IPS DF 4.7 (cell line): ENCODE measurements around the gene DNAJC11.
"Not testable (repeated sequence)": the region's sequence is repeated elsewhere in the genome, so short reads cannot be mapped to it uniquely, and the experiment has no call there.

Source experiments
- DNase-seq: peaks from one replicate; pipeline ENCODE4 v3.0.0-alpha.2; 2013; ENCODE audit warnings: low spot score; ENCODE audit errors: extremely low read depth

The DNAJC11 gene

DNA sequence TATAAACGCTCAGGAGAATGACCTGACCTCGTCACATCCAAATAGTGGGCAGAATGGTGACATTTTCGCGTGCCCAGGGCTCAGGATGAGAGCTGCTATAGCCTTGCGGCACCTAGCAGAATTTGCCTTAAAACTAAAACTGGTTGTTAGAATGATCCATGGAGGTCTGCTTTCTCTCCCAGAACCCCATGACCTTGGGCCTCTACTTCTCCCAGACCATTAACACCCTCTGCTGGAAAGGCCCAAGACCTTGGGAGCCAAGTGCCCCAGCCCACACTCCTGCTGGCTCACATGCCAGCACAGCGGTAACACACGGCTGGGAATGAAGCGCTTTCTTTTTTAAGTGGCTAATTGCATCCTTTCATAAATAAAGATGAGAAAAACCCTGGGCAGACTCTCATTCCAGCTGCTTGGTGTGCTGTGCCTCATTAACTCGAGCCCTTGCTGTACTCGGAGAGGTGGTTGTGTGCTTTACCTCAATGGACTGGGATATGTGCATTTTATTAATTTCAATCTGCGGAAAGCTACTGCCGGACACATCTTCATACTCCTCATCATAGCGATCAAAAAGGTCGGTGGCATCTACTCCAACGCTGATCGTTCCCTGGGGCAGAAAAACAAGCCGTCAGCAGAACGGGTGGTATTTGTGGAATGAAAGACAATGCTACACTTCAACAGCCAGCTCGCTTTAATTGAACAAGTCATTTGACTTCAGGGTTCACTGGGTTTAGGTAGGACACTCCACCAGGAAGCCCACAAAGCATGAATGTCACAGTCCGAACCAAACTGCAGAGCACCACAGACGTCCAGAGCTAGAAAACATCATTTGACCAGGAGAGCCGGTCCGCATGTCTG, 48.0 kb downstream of the DNAJC11 start:
- DNase-seq = no peak

DNA sequence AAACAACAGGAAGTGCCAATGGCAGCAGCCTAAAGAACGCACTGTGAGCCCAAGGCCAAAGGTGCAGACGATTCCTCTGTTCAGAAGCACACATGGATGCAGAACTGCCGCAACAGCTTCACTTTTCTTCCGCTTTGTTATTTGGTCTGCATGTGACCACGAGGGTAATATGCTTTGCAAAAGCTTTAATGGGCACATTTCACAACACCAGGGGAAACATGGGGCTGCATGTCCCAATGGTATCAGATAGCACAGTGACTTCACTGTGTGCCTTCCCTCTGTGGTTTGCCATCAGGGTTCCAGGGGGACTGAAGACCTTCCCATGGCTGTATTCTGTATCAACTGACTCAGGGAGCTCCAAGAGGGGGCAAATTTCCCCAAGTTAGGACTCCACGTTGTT, 48.6 kb downstream of the DNAJC11 start:
- no peak for DNase-seq

DNA sequence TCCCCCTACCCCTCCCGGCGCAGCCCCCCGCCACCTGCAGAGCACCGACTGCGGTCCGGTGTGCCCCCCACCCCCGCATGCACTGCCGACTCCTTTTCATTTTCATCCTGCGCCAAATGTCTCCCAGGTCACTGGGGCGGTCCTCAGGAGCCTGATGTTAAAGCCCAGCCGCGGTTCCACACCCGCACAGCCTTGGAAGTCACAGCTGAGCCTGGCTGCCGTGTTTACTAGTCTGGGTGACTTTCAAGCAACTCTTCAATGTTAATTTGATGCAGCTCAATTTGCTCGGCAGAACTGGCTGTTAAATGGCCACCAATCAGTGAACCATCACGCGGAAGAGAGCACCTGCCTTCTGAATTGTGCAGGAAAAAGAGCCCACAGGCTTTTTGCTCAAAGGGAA, 49.7 kb downstream of the DNAJC11 start:
- no peak for DNase-seq

DNA sequence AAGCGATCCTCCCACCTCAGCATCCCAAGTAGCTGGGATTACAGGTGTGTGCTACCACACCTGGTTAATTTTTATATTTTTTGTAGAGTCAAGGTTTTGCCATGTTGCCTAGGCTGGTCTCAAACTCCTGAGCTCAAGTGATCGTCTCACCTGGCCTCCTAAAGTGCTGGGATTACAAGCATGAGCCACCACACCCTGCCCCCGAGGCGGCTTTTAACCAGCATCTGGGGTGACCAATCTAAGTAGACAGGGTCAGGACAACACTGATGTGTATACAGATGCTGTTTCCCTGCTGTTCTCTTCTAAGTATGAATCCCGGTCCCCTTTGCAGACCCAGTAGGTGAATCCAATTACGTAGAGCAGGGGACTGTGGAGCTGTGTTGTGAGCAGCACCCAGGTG, 53.1 kb downstream of the DNAJC11 start:
- DNase-seq = no peak

DNA sequence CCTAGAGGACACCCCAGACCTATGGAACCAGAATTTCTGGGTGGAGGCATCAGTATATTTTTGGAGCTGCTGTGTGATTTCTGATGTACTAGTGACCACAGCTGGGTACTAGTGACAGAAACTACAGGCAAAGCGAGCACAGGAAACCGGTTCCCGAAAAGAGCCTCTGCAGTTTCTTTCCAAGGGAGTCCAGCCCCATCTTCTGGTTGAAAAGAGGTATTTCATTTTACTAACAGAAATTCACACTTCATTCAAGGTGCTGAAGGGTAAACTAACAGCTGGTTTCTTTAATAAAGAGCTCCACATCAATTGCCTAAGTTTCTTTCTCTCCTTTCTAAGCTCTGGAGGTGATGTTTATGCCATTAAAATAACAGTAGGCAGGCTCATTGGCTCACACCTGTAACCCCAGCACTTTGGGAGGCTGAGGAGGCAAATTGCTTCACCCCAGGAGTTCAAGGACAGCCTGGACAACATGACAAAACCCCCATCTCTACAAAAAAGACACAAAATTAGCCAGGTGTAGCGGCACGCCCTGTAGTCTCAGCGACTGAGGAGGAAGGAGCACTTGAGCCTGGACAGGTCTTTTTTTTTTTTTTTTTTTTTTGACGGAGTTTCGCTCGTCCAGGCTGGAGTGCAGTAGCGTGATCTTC, 55.0 kb downstream of the DNAJC11 start:
- DNase-seq = no peak

DNA sequence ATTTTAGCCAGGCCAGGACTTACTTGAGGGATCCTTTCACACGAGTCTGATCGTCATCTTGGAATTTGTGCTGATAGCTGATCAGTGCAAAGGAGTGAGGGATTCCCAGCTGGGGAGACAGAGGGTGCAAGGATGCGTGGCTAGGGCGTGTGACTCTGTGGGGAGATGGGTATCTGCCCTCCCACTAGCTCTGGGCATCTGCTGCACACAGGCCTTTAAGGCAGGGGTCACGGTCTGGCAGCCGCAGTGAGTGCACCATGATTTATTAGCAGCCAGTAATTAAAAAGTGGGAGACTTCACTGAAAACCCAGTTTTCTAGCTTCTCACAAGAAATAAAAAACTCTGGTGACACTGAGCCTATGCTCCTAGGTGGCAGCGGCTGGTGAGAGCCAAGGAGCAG, 56.6 kb downstream of the DNAJC11 start:
- DNase-seq = no peak

DNA sequence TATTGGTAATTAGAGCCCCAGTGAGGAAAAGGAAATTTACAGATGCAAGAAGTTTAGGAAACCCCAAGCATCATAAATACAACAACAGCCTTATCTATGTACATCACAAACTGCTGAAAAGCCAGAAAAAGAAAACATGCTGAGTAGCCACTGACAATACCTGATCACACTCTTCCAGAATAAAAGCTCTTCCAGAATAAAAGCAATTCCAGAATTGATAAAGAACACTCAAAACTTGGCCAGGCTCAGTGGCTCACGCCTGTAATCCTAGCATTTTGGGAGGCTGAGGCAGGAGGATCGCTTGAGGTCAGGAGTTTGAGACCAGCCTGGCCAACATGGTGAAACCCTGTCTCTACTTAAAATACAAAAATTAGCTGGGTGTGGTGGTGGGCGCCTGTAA, 60.7 kb downstream of the DNAJC11 start:
- DNase-seq = not testable (repeated sequence)

DNA sequence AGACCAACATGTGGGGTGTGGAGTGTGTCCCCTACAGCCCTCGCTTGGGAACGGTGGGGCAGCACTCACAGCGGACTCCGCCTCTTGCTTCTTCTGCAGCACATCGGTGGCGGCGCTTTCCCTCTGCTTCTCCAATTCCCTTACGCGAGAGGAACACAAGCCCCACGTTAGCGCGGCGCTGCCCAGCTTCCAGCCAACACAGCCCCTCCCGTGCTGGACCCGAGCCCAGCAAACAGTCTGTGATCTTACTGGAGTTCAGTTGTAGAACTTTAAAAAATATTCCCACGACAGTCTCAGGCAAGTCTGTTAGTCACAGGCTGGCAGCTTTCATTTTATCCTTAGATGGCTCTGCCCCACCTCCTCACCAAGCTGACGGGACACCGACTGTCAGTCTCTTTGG, 63.4 kb downstream of the DNAJC11 start:
- DNase-seq = no peak

DNA sequence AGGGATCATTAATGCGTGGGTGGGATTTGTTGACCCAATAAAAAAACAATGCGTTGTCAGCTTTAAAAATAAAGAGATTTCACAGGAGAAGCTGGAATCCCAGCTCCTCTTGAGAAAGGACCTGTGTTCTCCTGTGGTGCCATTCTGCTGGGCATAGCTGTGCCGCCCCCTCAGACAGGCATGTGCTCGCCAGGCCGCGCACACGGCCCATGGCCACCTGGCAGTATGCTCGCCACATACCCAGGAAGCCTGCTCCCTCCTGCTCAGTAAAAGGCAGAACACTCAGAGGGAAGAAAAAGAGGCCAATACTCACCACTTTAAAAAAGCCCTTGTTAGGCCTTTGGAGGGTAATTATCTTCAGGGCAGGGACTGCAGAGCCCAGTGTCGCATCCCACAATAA, 63.8 kb downstream of the DNAJC11 start:
- DNase-seq = no peak

DNA sequence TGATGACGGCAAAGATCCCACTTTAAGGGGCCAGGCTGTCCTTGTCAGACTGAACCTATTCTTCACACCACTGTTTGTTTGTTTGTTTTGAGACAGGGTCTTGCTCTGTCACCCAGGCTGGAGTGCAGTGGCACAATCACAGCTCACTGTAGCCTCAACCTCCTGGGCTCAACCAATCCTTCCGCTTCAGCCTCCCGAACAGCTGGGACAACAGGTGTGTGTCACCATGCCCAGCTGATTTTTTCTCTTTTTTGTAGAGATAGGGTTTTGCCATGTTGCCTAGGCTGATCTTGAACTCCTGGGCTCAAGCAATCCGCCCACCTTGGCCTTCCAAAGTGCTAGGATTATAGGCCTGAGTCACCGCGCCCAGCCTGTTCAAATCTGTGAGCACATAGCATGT, 64.8 kb downstream of the DNAJC11 start:
- DNase-seq = not testable (repeated sequence)

DNA sequence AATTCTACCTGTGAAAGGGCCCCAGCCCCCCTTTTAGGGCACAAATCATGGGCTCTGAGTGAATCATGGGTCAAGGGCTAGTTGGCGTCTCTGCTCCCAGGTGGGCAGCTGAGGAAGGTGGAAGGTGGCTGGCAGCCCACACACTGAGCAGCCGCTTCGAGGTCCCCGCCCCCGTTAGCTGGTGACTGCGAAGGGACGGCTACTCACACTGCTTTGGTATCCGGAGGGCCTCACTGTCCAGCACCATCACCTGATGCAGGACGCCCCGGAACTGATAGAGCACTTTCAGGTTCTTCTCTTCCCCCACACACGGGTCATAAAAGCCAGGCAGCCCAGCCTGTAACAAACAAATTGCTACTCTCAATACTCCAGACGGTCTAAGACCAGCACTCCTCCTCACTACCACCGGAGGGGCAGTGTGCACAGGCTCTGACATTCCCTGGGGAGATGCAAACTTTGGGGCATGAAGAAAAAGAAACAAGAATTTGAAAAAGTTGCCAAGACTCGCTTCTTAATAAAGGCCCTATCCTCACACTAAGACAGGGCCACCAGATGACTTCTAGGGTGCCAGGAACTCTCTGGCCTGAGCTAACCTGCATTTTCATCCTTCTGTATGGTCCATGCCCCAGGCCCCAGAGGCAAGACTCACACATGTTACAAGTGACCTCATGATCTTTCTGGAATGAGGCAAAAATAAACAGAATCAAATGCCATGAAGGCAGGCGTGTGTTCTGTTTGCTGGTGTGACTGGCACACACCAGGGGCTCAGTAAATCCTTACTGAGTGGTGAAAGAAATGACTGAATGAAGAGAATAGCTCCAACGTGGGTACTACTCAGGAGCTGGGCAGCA, 65.5 kb downstream of the DNAJC11 start:
- DNase-seq = no peak

DNA sequence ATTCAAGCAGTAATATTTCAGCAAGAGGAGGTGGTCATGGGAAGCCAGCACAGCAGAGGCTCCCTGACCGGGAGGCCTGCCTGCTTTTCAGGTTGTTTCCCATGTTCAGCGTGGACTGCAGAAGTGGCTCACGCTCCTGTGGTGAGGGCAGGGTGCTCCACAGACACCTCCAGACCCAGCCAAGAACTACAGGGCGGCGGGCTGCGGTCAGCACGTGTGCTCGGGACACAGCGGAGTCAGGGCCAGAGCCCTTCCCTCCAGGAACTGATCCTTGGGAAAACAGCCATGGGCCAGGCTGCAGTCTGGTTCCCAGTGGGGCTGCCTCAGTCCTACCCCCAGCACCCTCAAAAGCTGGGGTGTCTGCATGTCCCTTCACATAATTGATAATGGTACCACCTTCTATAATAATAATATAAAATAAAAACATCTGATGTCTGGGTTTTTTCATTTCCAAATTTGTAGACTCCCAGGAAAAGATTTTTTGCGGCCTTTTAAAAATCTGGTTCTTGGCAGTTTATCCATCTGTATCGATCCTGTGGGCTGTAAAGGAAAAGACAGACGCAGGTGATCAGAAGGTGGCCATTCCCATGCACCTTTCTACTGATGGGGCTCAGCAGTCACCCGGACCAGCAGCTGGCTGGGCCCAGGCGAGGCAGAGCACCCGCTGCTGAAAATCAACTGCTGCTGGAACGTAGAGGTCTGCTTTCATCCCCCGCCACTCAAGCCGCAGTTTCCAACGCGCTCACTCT, 66.3 kb downstream of the DNAJC11 start:
- DNase-seq = no peak

DNA sequence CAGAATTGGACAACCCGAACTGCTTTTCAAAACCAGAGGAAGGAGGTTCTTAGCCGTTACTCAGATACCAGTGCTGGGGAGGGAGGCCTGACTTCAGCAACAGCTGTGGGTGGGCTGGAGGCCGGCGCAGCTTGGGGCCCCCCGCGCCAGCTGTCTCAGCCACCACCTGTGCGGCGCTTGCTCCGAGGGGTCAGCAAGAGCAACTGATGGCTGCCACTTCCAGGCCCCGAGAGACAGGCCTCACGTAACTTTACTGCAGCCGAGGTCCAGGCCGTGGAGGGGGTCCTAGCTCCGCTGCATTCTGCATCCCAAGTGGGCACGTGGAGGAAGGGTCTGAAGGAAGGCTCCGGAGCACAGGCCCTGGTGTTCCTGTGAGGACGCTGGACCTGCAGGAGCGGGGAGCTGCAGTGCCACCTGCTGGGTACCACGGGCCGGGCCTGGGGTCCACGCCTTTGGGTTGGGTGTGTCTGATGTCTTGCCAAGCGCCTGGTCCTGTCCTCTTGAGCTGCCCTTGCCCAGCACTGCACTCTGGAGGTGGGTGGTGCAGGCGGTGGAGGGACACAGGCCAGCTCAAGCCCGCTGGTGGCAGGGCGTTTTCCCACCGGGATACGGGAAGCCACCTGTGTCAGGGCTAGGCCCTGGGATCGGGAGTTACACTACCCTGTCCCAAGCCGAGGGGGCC, 67.1 kb downstream of the DNAJC11 start:
- DNase-seq = no peak

DNA sequence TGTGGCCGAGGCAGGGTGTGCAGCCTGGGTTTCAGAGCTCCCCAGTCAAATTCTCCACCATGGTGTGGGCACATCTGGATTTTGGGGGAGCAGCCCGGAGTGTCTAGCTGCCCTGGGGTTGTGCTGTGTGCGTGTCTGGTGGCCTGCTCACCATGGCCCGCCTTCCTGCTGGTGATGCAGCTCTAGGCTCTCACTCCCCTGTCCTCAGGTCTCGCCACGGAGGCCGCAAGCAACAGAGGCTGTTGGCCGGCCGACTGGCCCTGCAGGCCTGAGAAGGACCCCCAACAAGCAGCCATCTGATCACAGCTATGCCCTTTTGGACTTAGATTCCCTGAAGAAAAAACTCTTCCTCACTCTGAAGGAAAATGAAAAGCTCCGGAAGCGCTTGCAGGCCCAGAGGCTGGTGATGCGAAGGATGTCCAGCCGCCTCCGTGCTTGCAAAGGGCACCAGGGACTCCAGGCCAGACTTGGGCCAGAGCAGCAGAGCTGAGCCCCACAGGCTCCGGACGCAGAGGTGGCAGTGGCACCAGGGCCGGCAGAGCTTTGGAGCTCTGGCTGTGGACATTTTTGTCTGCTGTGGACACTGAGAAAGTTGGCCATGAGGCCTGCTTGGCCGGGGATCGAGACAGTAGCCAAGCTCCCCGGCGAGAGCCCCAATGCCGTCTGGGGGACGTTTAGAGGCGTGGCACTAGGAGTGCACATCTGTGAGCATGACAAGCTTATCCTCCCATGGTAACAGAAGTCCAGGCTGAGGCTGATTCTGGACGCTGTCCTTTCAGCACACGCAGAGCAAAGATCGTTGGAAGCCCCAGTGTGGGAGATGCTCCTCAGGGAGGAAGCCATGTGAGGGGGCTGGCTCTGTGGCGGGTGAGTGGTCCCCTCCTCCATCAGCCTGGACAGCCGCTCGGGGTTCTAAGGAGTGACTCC, 68.8 kb downstream of the DNAJC11 start:
- no peak for DNase-seq

DNA sequence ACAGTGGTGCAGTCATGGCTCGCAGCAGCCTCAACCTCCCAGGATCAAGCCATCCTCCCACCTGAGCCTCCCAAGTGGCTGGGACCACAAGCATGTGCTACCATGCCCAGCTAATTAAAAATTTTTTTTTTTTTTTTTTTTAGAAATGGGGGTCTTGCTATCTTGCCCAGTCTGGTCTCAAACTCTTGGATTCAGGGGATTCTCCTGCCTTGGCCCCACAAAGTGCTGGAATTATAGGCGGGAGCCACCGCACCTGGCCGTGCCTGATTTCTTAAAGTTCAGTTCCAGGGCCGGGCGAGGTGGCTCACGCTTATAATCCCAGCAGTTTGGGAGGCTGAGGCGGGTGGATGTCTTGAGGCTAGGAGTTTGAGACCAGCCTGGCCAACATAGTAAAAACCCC, 70.6 kb downstream of the DNAJC11 start:
- no peak for DNase-seq

DNA sequence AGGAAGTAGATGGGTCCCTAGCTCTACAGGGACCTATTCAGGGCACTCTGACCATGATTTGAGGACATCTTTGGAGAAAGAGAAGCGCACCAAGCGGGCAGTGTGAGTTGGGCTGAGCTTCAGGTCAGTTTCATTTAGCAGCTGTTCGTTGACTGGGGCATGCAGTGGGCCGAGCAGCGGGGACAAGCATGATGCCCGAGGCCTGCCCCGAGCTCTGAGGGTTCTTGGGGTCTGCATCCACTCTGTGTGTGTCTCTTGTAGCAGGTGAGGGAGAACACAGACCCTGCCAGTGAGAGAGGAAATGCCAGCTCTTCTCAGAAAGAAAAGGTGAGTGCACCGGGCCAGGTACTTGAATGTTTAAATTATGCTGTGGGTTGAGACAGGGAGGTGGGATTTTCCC, 71.6 kb downstream of the DNAJC11 start:
- no peak for DNase-seq

DNA sequence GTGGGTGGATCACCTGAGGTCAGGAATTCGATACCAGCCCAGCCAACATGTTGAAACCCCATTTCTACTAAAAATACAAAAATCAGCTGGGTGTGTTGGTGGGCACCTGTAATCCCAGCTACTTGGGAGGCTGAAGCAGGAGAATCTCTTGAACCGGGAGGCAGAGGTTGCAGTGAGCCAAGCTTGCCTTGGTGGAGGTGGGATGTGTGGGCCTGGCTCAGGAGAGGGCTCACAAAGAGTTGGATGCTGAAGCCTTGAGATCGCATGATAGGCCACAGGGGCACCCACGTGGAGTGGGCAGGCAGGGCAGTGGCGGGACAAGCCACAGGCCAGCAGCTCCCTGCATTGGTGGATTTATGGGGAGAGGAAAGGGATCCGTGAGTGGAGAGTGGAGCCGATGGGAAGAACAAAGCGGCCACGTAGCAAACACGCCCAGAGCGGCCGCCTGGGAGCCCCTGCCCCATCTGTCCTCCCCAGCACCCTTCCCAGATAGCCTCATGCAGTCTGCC, 72.6 kb downstream of the DNAJC11 start:
- DNase-seq = no peak

DNA sequence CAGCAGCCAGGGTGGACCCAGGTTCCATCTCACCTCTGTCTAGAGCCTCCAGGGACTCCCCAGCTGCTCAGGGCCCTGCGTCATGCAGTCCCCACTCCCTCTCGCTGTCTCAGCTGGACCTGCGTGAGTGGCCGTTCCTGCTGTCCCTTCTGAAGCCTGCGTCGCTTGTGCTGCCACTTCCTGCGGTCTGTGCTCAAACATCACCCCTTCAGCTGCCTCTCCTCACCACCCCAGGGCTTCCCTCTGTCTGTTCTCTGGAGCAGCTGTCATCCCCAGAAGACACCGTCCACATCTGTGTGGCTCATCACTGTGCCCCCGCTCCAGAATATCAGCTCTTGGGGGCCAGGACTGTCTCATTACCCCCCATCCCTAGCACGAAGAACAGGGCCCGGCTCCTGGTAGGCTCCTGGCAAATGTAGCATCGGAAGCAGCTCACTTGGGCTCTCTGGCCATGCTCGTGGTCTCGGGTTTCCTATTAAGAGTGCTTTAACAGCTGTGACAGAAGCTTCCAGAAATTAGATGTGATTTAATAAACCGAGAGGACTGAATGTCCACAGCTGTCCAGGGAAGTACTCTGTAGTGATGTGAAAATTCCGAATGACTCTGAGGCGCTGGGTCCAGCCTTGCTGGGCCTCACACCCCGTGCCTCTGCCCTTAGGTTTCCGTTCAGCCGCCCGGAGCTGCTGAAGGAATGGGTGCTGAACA, 73.6 kb downstream of the DNAJC11 start:
- no peak for DNase-seq

DNA sequence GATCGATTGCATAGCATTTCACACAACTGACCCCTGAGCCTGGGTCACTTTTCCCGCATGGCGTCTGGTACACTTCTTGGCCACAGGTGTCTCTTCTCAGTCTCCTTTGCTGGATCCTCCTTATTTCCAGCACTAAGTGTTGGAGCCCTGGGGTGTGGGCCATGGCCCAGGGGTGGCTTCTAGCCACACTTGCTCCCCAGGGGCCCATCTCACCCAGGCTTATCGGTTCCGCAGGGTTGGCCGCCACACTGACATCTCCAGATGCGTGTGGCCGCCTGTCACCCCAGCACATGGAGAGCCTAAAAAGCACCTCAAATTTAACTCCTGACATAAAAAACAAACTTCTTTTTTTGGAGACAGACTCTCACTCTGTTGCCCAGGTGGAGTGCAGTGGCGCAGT, 74.6 kb downstream of the DNAJC11 start:
- DNase-seq = no peak
